OCI-LY7 (cell line): Measurements from ENCODE around the gene SCN1B. TPM values are rescaled to one million over a fixed set of nuclear protein-coding genes. Genes with fewer than 3 reads are reported as not detected.

Experiments used
- BruUV-seq: library from RNA; stranded (reverse); fragments of 400-500 nt; replicated peaks from 2 replicates; lab custom pipeline; 2021; lab: Mats Ljungman, UMichigan
- CTCF ChIA-PET: fragments of 300-600 bp; sonication (Branson Sonifier 250); formaldehyde crosslinking; loops from one replicate; lab custom pipeline; 2022; ENCODE audit warnings: antibody characterized with exemption; ENCODE audit not compliant: unreplicated experiment; lab: Charles Lee
- POLR2A ChIA-PET: fragments of 300-600 bp; sonication (Branson Sonifier 250); formaldehyde crosslinking; loops from one replicate; lab custom pipeline; 2022; ENCODE audit warnings: antibody characterized with exemption; lab: Charles Lee
- DNase-seq: peaks from one replicate; pipeline ENCODE4 v3.0.0-alpha.2; 2015; ENCODE audit warnings: low spot score
- H2AFZ ChIP-seq: fragments of 200-600 bp; sonication (generic), shearing (Covaris generic); 2 replicates; pipeline ENCODE4 v1.6.1; 2014; ENCODE audit warnings: mild to moderate bottlenecking, antibody characterized with exemption, low read length, moderate library complexity
- H3K27ac ChIP-seq: fragments of 200-600 bp; sonication (generic); 2 replicates; pipeline ENCODE4 v1.5.1; 2014; ENCODE audit warnings: mixed run types, low read depth, mild to moderate bottlenecking, moderate library complexity, low read length, inconsistent platforms; ENCODE audit not compliant: poor library complexity, severe bottlenecking
- H3K36me3 ChIP-seq: fragments of 200-600 bp; sonication (generic); 2 replicates; pipeline ENCODE4 v1.6.1; 2014; ENCODE audit warnings: mild to moderate bottlenecking, antibody characterized with exemption, low read length, moderate library complexity, mixed read lengths; ENCODE audit not compliant: insufficient read depth
- H3K4me1 ChIP-seq: fragments of 200-600 bp; sonication (generic); 2 replicates; pipeline ENCODE4 v1.5.1; 2014; ENCODE audit warnings: mild to moderate bottlenecking, low read length; ENCODE audit not compliant: insufficient read depth, poor library complexity, severe bottlenecking
- H3K4me2 ChIP-seq: fragments of 200-600 bp; sonication (generic); 2 replicates; pipeline ENCODE4 v1.6.1; 2014; ENCODE audit warnings: mild to moderate bottlenecking, low read length
- H3K4me3 ChIP-seq: fragments of 200-600 bp; sonication (generic); 2 replicates; pipeline ENCODE4 v1.5.1; 2014; ENCODE audit warnings: mild to moderate bottlenecking, low read depth, low read length; ENCODE audit not compliant: poor library complexity, severe bottlenecking
- H3K79me2 ChIP-seq: fragments of 200-600 bp; sonication (generic); 2 replicates; pipeline ENCODE4 v1.6.1; 2016; ENCODE audit warnings: low read depth, mild to moderate bottlenecking, low read length, moderate library complexity, mixed read lengths; ENCODE audit not compliant: insufficient read depth
- H3K9me2 ChIP-seq: fragments of 200-600 bp; sonication (generic); 2 replicates; pipeline ENCODE4 v1.6.1; 2016; ENCODE audit warnings: mild to moderate bottlenecking, low read length, mixed read lengths; ENCODE audit not compliant: insufficient read depth
- H3K9me3 ChIP-seq: fragments of 200-600 bp; sonication (generic); 2 replicates; pipeline ENCODE4 v1.6.1; 2014; ENCODE audit warnings: mild to moderate bottlenecking, mixed run types, low read length, mixed read lengths
- H4K20me1 ChIP-seq: fragments of 200-600 bp; sonication (generic); 2 replicates; pipeline ENCODE4 v1.6.1; 2014; ENCODE audit warnings: mild to moderate bottlenecking, antibody characterized with exemption, low read length, moderate library complexity, mixed read lengths; ENCODE audit not compliant: insufficient read depth
- EZH2phosphoT487 ChIP-seq: fragments of 200-600 bp; sonication (generic); IDR thresholded peaks from 2 replicates; pipeline ENCODE4 v1.6.1; 2018; ENCODE audit warnings: low read depth, borderline replicate concordance, mild to moderate bottlenecking, mixed run types, antibody characterized with exemption, low read length, moderate library complexity, mixed read lengths
- intact Hi-C: fragments of 100-400 bp; cut with micrococcal nuclease; formaldehyde crosslinking; loops from one replicate; pipeline ENCODE4 v1.10.0; 2022; ENCODE audit not compliant: unreplicated experiment
- total RNA-seq, 2 experiments: library from RNA; depleted of rRNA in 1 of 2; stranded (reverse); fragments of >200 nt in 1 of 2; shearing (Covaris generic) in 1 of 2; gene quantifications; 2 replicates each; pipeline ENCODE4 v1.2.3, GENCODE V29; 2014 to 2022
- TF ChIP-seq, protein P1 (sequence below): fragments of 200-600 bp; sonication (generic); conservative IDR thresholded peaks from 2 replicates; pipeline ENCODE4 v1.5.1; 2014; ENCODE audit warnings: mild to moderate bottlenecking, antibody characterized with exemption, low read length, moderate library complexity, mixed read lengths

SCN1B gene
- total RNA-seq, 2 experiments from 2014 or later, result 0.41 to 3.1 TPM

DNA sequence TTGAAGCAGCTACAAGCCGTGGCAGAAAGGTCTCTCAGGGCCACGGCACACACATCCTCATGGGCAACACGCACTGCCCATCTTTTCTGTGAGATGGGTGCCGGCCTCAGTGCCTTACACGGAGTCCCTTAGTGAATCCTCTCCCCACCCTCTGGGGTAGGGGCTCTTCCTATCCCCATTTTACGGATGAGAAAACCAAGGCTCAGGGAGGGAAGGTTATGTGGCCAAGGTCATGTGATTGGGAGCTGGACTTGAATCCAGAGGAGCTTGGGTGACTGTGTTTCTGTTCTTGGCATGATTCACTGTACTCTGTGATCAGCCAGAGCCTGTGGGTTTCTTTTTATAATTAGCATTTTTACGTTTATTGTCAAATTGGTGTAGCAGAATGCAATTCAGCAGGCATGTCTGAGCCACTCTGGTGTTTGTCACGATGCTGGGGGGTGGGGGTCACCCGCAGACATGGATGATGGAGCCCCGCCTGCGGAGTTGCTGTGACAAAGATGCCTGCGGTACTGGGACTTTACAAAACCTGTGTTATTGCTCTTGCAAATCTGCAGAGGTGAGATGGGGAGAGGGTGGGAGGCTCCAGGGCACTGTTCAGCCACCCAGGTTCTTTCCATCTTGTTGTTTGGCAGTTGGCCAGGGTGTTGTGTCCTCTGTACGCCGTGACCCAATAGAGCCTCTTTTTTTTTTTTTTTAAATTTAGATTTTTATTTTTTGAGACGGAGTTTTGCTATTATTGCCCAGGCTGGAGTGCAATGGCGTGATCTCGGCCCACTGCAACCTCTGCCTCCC is 4.5 kb downstream of the SCN1B start:
- H2AFZ ChIP-seq, result no peak overlapping the region
- no peak for TF ChIP-seq EZH2phosphoT487
- TF ChIP-seq, protein P1, sequence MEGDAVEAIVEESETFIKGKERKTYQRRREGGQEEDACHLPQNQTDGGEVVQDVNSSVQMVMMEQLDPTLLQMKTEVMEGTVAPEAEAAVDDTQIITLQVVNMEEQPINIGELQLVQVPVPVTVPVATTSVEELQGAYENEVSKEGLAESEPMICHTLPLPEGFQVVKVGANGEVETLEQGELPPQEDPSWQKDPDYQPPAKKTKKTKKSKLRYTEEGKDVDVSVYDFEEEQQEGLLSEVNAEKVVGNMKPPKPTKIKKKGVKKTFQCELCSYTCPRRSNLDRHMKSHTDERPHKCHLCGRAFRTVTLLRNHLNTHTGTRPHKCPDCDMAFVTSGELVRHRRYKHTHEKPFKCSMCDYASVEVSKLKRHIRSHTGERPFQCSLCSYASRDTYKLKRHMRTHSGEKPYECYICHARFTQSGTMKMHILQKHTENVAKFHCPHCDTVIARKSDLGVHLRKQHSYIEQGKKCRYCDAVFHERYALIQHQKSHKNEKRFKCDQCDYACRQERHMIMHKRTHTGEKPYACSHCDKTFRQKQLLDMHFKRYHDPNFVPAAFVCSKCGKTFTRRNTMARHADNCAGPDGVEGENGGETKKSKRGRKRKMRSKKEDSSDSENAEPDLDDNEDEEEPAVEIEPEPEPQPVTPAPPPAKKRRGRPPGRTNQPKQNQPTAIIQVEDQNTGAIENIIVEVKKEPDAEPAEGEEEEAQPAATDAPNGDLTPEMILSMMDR, result no peak
- BruUV-seq, result no TSS peak
- H3K4me2 ChIP-seq, result no peak overlapping the region
- H4K20me1 ChIP-seq, result no peaks in the 10 kb centered on the region
- no peaks in the 10 kb centered on the region for H3K36me3 ChIP-seq
- intact Hi-C loops, result no loop called here
- H3K4me3 ChIP-seq, result no peak overlapping the region
- no peaks in the 10 kb centered on the region for H3K79me2 ChIP-seq
- no peaks in the 10 kb centered on the region for H3K9me3 ChIP-seq
- POLR2A ChIA-PET, result no interaction called here
- H3K4me1 ChIP-seq, result peaks cover 8% of the 10 kb centered on the region
- DNase-seq, result no peak
- CTCF ChIA-PET, result no interaction called here
- H3K9me2 ChIP-seq, result no peaks in the 10 kb centered on the region
- no peak overlapping the region for H3K27ac ChIP-seq

DNA sequence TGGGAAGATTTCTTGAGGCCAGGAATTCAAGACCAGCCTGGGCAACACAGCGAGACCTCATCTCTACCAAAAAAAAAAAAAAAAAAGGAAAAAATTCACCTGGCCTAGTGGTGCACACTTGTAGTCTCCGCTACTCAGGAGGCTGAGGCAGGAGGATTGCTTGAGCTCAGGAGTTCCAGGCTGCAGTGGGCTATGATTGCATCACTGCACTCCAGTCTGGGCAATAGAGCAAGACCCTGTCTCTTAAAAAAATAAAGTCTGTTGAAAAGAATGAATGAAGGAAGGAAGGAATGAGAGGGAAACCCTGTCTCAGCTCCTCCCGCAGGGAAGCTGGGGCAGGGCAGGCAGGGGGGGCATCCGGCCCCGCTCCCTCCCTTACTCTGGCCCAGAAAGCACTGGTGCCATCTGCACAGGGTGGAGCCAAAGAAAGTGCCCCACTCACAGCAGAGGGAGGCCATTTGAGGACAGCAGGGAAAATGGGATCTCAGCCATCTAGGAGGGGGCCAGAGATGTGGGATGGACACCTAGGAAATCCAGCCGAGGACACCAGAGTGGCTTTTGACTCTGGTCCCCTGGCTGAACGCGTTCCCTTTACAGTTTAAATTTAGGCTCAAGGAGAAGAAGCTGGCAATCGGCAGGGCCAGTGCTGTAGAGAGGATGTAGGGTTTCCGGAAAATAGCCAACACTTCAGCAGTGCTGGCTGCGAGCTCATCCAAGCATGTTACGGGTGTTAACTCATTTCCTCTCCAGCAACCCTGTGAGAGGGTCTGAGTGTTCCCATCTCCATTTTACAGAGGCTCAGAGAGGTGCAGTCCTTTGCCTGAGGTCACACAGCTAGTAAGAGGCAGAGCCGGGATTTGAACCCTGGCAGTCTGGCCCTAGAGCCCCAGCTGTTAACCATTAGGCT is 7.7 kb downstream of the SCN1B start:
- no peak overlapping the region for H3K4me3 ChIP-seq
- H3K27ac ChIP-seq, result no peak overlapping the region
- DNase-seq, result no peak
- H3K4me2 ChIP-seq, result no peak overlapping the region
- H2AFZ ChIP-seq, result no peak overlapping the region
- H3K79me2 ChIP-seq, result no peaks in the 10 kb centered on the region
- H3K4me1 ChIP-seq, result peaks cover 8% of the 10 kb centered on the region
- POLR2A ChIA-PET, result interaction anchor here (0.7 kb wide), 1 partner anchor 86 kb away, joined by 3 read pairs; no protein-coding TSS in a partner anchor
- no peaks in the 10 kb centered on the region for H4K20me1 ChIP-seq
- BruUV-seq, result no TSS peak
- TF ChIP-seq, protein P1, result no peak
- no peak for TF ChIP-seq EZH2phosphoT487
- H3K36me3 ChIP-seq, result no peaks in the 10 kb centered on the region
- intact Hi-C loops, result no loop called here
- no peaks in the 10 kb centered on the region for H3K9me2 ChIP-seq
- CTCF ChIA-PET, result interaction anchor here (0.6 kb wide), 1 partner anchor 66 kb away, joined by 3 read pairs; no protein-coding TSS in a partner anchor
- no peaks in the 10 kb centered on the region for H3K9me3 ChIP-seq
